Hepatocyte (in vitro differentiated cells): Measurements from ENCODE around the gene GPN2. TPM values are rescaled to one million over a fixed set of nuclear protein-coding genes. Genes with fewer than 3 reads are reported as not detected.
"Not testable (repeated sequence)": the region's sequence is repeated elsewhere in the genome, so short reads cannot be mapped to it uniquely, and the experiment has no call there.

Experiments
- DNase-seq: peaks from one replicate; pipeline ENCODE4 v3.0.0-alpha.2; 2016; ENCODE audit warnings: low spot score
- H2AFZ ChIP-seq: fragments of 200-600 bp; sonication (generic); 2 replicates; pipeline ENCODE4 v1.6.0; 2016; ENCODE audit warnings: antibody characterized with exemption, mild to moderate bottlenecking
- H3K27ac ChIP-seq: fragments of 200-600 bp; sonication (generic); 2 replicates; pipeline ENCODE4 v1.5.1; 2016; ENCODE audit warnings: mild to moderate bottlenecking
- H3K27me3 ChIP-seq: fragments of 200-600 bp; sonication (generic); 2 replicates; pipeline ENCODE4 v1.6.1; 2016
- H3K36me3 ChIP-seq: fragments of 200-600 bp; sonication (generic); replicated peaks from 2 replicates; pipeline ENCODE4 v1.5.1; 2016; ENCODE audit warnings: low read depth; ENCODE audit not compliant: insufficient read depth
- H3K4me1 ChIP-seq: fragments of 200-600 bp; sonication (generic); 2 replicates; pipeline ENCODE4 v1.5.1; 2016; ENCODE audit warnings: mild to moderate bottlenecking, moderate library complexity; ENCODE audit not compliant: insufficient read depth
- H3K4me2 ChIP-seq: fragments of 200-600 bp; sonication (generic); 2 replicates; pipeline ENCODE4 v1.6.0; 2016
- H3K4me3 ChIP-seq: fragments of 200-600 bp; sonication (generic); 2 replicates; pipeline ENCODE4 v1.5.1; 2016; ENCODE audit warnings: mild to moderate bottlenecking
- H3K79me2 ChIP-seq: fragments of 200-600 bp; sonication (generic); 2 replicates; pipeline ENCODE4 v1.6.0; 2017; ENCODE audit warnings: mild to moderate bottlenecking
- H3K9me2 ChIP-seq: fragments of 200-600 bp; sonication (generic); replicated peaks from 2 replicates; pipeline ENCODE4 v1.6.0; 2017; ENCODE audit warnings: mild to moderate bottlenecking; ENCODE audit not compliant: insufficient read depth
- H3K9me3 ChIP-seq: fragments of 200-600 bp; sonication (generic); 2 replicates; pipeline ENCODE4 v1.5.1; 2016; ENCODE audit warnings: low read depth, mild to moderate bottlenecking
- H4K20me1 ChIP-seq: fragments of 200-600 bp; sonication (generic); 2 replicates; pipeline ENCODE4 v1.6.0; 2016; ENCODE audit warnings: mild to moderate bottlenecking; ENCODE audit not compliant: insufficient read depth, poor library complexity, severe bottlenecking
- CTCF ChIP-seq: fragments of 200-600 bp; sonication (generic); IDR thresholded peaks from 2 replicates; pipeline ENCODE4 v1.5.1; 2016; ENCODE audit warnings: antibody characterized with exemption, mild to moderate bottlenecking; ENCODE audit not compliant: poor library complexity
- EZH2 ChIP-seq: fragments of 200-600 bp; sonication (generic); IDR thresholded peaks from 2 replicates; pipeline ENCODE4 v1.6.1; 2016; ENCODE audit warnings: antibody characterized with exemption, mild to moderate bottlenecking, borderline replicate concordance
- EZH2phosphoT487 ChIP-seq: fragments of 200-600 bp; sonication (generic); IDR thresholded peaks from one replicate; pipeline ENCODE4 v1.6.1; 2018; ENCODE audit warnings: antibody characterized with exemption, mild to moderate bottlenecking, low read depth, moderate library complexity; ENCODE audit not compliant: unreplicated experiment, severe bottlenecking
- WGBS: methylation state at CpG from one replicate; pipeline ENCODE4 v1.1.6; 2016; ENCODE audit warnings: low lambda C conversion rate; ENCODE audit errors: missing lambda C conversion rate; 5-methylcytosine and 5-hydroxymethylcytosine counted together
- polyA plus RNA-seq: library from polyadenylated mRNA; unstranded; fragments of >200 nt; fragmentation: Nextera tagmentation; extraction: Ambion mirVana; gene quantifications from 2 replicates; pipeline ENCODE4 v1.2.1, GENCODE V29; 2016
- total RNA-seq: library from RNA; depleted of rRNA; stranded (reverse); fragments of >200 nt; gene quantifications from 2 replicates; pipeline ENCODE4 v1.2.3, GENCODE V29; 2014

The GPN2 gene
- total and polyA plus RNA-seq, 2 experiments from 2014 or later: 12.6 to 37.9 TPM

GRCh38 chr1:26874896-26875295 is 15.2 kb downstream of the GPN2 start:
- no peak for DNase-seq
- Histone ChIP-seq H3K36me3 (no peaks in the 10 kb centered on the region), H3K4me3 (no peak overlapping the region), H3K4me1 (no peaks in the 10 kb centered on the region), H4K20me1 (no peaks in the 10 kb centered on the region), H3K9me2 (no peaks in the 10 kb centered on the region), H3K27me3 (no peaks in the 10 kb centered on the region), H2AFZ (no peak overlapping the region), H3K79me2 (no peaks in the 10 kb centered on the region), H3K4me2 (no peak overlapping the region), H3K9me3 (no peaks in the 10 kb centered on the region), H3K27ac (no peak overlapping the region)
- WGBS: 77% methylated on average over 4 of the region's 4 CpGs
- TF ChIP-seq EZH2phosphoT487 (no peak), EZH2 (no peak), CTCF (no peak)

GRCh38 chr1:26873097-26873496 is 17.0 kb downstream of the GPN2 start:
- H2AFZ ChIP-seq, H4K20me1 ChIP-seq, DNase-seq, H3K27ac ChIP-seq, H3K36me3 ChIP-seq, H3K4me3 ChIP-seq, H3K79me2 ChIP-seq, H3K27me3 ChIP-seq, H3K4me2 ChIP-seq, H3K4me1 ChIP-seq, H3K9me3 ChIP-seq, H3K9me2 ChIP-seq: not testable (repeated sequence)
- WGBS: 95% methylated on average over 2 of the region's 2 CpGs

- H3K36me3 ChIP-seq: no peaks in the 10 kb centered on the region
- DNase-seq: peak; percentile 98
- H3K9me3 ChIP-seq: no peaks in the 10 kb centered on the region
- peak overlapping the region; percentile 32 for H3K4me3 ChIP-seq
- peak overlapping the region; percentile 93 for H2AFZ ChIP-seq
- H4K20me1 ChIP-seq: no peaks in the 10 kb centered on the region
- H3K9me2 ChIP-seq: no peaks in the 10 kb centered on the region
- peak overlapping the region; percentile 96 for H3K27ac ChIP-seq
- H3K4me2 ChIP-seq: peak overlapping the region; percentile 95
- H3K79me2 ChIP-seq: no peaks in the 10 kb centered on the region
- peaks cover 13% of the 10 kb centered on the region for H3K4me1 ChIP-seq
- no peaks in the 10 kb centered on the region for H3K27me3 ChIP-seq
- 1% methylated on average over 65 of the region's 75 CpGs for WGBS
- TF ChIP-seq EZH2 (no peak), EZH2phosphoT487 (no peak), CTCF (no peak)
Measured at GRCh38 chr1:26864610-26865480, 25.2 kb downstream of the GPN2 start.

GRCh38 chr1:26863685-26864077 is 26.4 kb downstream of the GPN2 start:
- H3K36me3 ChIP-seq: no peaks in the 10 kb centered on the region
- H2AFZ ChIP-seq: no peak overlapping the region
- TF ChIP-seq EZH2phosphoT487 (no peak), EZH2 (no peak), CTCF (no peak)
- no peaks in the 10 kb centered on the region for H3K9me2 ChIP-seq
- no peak overlapping the region for H3K4me3 ChIP-seq
- 93% methylated on average over 20 of the region's 20 CpGs for WGBS
- H3K27me3 ChIP-seq: no peaks in the 10 kb centered on the region
- no peaks in the 10 kb centered on the region for H3K79me2 ChIP-seq
- peak overlapping the region; percentile 95 for H3K4me2 ChIP-seq
- H4K20me1 ChIP-seq: no peaks in the 10 kb centered on the region
- DNase-seq: no peak
- H3K9me3 ChIP-seq: no peaks in the 10 kb centered on the region
- H3K4me1 ChIP-seq: peaks cover 13% of the 10 kb centered on the region
- peak overlapping the region; percentile 84 for H3K27ac ChIP-seq
